Liver (tissue), 3 donors: ENCODE results near the gene AP1M1.

ENCODE experiments used
- ATF3 ChIP-seq: IDR thresholded peaks from 2 replicates; pipeline ENCODE4 v1.6.1; 2016; ENCODE audit warnings: antibody characterized with exemption
- CTCF ChIP-seq: fragments of 150-350 bp; IDR thresholded peaks from 2 replicates; pipeline ENCODE4 v1.5.1; 2017; ENCODE audit warnings: improper control_type of control experiment, low read depth, low read length; ENCODE audit not compliant: missing input control
- EGR1 ChIP-seq, 2 donors: IDR thresholded peaks; 2 replicates each; pipeline ENCODE4 v1.6.1; 2016 to 2018; ENCODE audit warnings: antibody characterized with exemption in 2 of 2, low read depth in 2 of 2
- GABPA ChIP-seq, 2 donors: IDR thresholded peaks in 1 of 2; conservative IDR thresholded peaks in 1 of 2; 2 replicates each; pipeline ENCODE4 v1.6.1; 2016; ENCODE audit warnings: antibody characterized with exemption in 2 of 2, mild to moderate bottlenecking in 1 of 2, moderate library complexity in 1 of 2
- JUND ChIP-seq, 2 donors: IDR thresholded peaks; 2 replicates each; pipeline ENCODE4 v1.6.1; 2016; ENCODE audit warnings: antibody characterized with exemption in 2 of 2
- MAX ChIP-seq: IDR thresholded peaks from 2 replicates; pipeline ENCODE4 v1.6.1; 2016; ENCODE audit warnings: antibody characterized with exemption
- REST ChIP-seq: IDR thresholded peaks from 2 replicates; pipeline ENCODE4 v1.6.1; 2016; ENCODE audit warnings: antibody characterized with exemption, mild to moderate bottlenecking
- TAF1 ChIP-seq: conservative IDR thresholded peaks from 2 replicates; pipeline ENCODE4 v1.6.1; 2016; ENCODE audit warnings: antibody characterized with exemption, mild to moderate bottlenecking
- donor health status: healthy.
- donor health status: healthy.

- TF ChIP-seq MAX (no peak), CTCF (no peak), JUND (IDR thresholded peaks at IDR 0.05) (no peak), REST (no peak), ATF3 (no peak), GABPA (IDR thresholded peaks at IDR 0.05 in 1 of 2, conservative IDR thresholded peaks at IDR 0.05 in 1 of 2) (no peak), TAF1 (no peak), EGR1 (IDR thresholded peaks at IDR 0.05; ENCODE audit: low read depth in 2 of 2) (no peak)
These were observed 11.3 kb downstream of the AP1M1 start for GRCh38 chr19:16208847-16209665.
